ENCODE data around the gene TBPL1. TPM values are rescaled to one million over a fixed set of nuclear protein-coding genes. Genes with fewer than 3 reads are reported as not detected.

TBPL1 gene
- total and polyA plus RNA-seq, 9 of the 15 experiments (the other 6 are each of a cell fraction or from before 2014, with no cell fraction given): 78.1 to 152 (median 107) TPM

- TF ChIP-seq TAF9B (IDR thresholded peaks at IDR 0.05; ENCODE audit: partially characterized antibody): no peak
- TF ChIP-seq, protein P1, sequence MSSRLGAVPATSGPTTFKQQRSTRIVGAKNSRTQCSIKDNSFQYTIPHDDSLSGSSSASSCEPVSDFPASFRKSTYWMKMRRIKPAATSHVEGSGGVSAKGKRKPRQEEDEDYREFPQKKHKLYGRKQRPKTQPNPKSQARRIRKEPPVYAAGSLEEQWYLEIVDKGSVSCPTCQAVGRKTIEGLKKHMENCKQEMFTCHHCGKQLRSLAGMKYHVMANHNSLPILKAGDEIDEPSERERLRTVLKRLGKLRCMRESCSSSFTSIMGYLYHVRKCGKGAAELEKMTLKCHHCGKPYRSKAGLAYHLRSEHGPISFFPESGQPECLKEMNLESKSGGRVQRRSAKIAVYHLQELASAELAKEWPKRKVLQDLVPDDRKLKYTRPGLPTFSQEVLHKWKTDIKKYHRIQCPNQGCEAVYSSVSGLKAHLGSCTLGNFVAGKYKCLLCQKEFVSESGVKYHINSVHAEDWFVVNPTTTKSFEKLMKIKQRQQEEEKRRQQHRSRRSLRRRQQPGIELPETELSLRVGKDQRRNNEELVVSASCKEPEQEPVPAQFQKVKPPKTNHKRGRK (tag; IDR thresholded peaks at IDR 0.05): no peak
- TF ChIP-seq ZNF584 (CRISPR knock-in tag; IDR thresholded peaks at IDR 0.05; ENCODE audit: low read depth): no peak
- no peak for TF ChIP-seq SREBF2 (CRISPR knock-in tag; IDR thresholded peaks at IDR 0.05)
- no peak for TF ChIP-seq TGIF2 (CRISPR knock-in tag; IDR thresholded peaks at IDR 0.05)
- TF ChIP-seq POLR2H (tag; IDR thresholded peaks at IDR 0.05; ENCODE audit: low read depth): no peak
- peak; percentile 37 to 46; a peak in 2 of 4 replicates for TF ChIP-seq KDM1A (IDR thresholded peaks at IDR 0.05)
- TF ChIP-seq CBX8 (IDR thresholded peaks at IDR 0.05; ENCODE audit: borderline replicate concordance, extremely low read depth, low read depth, low read length, poor library complexity, severe bottlenecking): no peak
- TF ChIP-seq JUNB (CRISPR knock-in tag; conservative IDR thresholded peaks at IDR 0.05): no peak
- no peak for TF ChIP-seq ZNF764 (CRISPR knock-in tag; IDR thresholded peaks at IDR 0.05; ENCODE audit: low read depth)
- peak; percentile 78 for TF ChIP-seq CTBP1 (IDR thresholded peaks at IDR 0.05; ENCODE audit: borderline replicate concordance)
- TF ChIP-seq SRSF9 (IDR thresholded peaks at IDR 0.05; ENCODE audit: borderline replicate concordance, low read depth, low read length): no peak
- TF ChIP-seq NFIC (IDR thresholded peaks at IDR 0.05): peak; percentile 29; the same call in 1 of the 2 replicates
- no peak for TF ChIP-seq ZNF282 (CRISPR knock-in tag; IDR thresholded peaks at IDR 0.05)
- no peak for TF ChIP-seq KLF6 (CRISPR knock-in tag; IDR thresholded peaks at IDR 0.05; ENCODE audit: borderline replicate concordance)
- TF ChIP-seq NONO (IDR thresholded peaks at IDR 0.05; ENCODE audit: low read depth in 2 of 2, low read length in 1 of 2): no peak
- TF ChIP-seq CLOCK (CRISPR knock-in tag; IDR thresholded peaks at IDR 0.05; ENCODE audit: borderline replicate concordance): no peak
- TF ChIP-seq, protein P2, sequence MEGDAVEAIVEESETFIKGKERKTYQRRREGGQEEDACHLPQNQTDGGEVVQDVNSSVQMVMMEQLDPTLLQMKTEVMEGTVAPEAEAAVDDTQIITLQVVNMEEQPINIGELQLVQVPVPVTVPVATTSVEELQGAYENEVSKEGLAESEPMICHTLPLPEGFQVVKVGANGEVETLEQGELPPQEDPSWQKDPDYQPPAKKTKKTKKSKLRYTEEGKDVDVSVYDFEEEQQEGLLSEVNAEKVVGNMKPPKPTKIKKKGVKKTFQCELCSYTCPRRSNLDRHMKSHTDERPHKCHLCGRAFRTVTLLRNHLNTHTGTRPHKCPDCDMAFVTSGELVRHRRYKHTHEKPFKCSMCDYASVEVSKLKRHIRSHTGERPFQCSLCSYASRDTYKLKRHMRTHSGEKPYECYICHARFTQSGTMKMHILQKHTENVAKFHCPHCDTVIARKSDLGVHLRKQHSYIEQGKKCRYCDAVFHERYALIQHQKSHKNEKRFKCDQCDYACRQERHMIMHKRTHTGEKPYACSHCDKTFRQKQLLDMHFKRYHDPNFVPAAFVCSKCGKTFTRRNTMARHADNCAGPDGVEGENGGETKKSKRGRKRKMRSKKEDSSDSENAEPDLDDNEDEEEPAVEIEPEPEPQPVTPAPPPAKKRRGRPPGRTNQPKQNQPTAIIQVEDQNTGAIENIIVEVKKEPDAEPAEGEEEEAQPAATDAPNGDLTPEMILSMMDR (IDR thresholded peaks at IDR 0.05 in 2 of 3, conservative IDR thresholded peaks at IDR 0.05 in 1 of 3; ENCODE audit: insufficient read depth in 2 of 3, low read depth in 1 of 3, low read length in 3 of 3): no peak
Measured at GRCh38 chr6:134034478-134034877, 81.5 kb downstream of the TBPL1 start (continued).

Measured in K562 (cell line).